Measurements from ENCODE around the gene INTS7.

The INTS7 gene

GRCh38 chr1:211908951-211909350, 126.4 kb downstream of the INTS7 start:
- no peak for DNase-seq (ENCODE audit: low spot score)

DNA sequence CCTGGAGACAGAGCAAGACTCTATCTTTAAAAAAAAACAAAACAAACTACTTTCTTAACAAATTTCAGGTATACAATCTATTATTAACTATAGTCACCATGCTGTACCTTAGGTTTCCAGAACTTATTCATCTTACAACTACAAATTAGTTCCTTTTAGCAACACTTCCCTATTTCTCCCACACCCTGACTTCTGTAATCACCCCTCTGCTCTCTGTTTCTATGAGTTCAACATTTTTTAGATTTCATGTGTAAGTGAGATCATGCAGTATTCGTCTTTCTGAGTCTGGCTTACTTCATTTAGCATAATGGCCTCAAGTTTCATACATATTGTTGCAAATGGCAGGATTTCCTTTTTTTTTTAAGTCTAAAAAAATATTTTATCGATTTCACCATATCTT, 126.9 kb downstream of the INTS7 start:
- no peak for DNase-seq (ENCODE audit: low spot score)

- DNase-seq (ENCODE audit: low spot score), result no peak
These were observed 131.7 kb downstream of the INTS7 start for GRCh38 chr1:211903490-211904245.

GRCh38 chr1:211902624-211903291, 132.6 kb downstream of the INTS7 start:
- DNase-seq (ENCODE audit: low spot score), result no peak

DNA sequence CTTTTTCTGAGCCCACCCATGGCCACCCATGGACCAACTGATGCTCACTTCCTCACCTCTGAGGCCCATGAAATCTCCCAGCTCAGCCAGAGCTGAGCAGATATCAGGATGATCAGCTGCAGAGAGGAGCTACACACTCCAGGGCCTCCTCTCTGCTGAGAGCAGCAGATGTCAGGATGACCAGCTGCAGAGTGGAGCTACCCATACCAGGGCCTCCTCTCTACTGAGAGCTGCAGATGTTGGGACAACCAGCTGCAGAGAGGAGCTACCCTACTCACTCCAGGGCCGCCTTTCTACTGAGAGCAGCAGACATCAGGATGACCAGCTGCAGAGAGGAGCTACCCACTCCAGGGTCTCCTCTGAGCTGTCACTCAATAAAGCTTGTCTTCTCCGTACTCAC, 133.4 kb downstream of the INTS7 start:
- no peak for DNase-seq (ENCODE audit: low spot score)

DNA sequence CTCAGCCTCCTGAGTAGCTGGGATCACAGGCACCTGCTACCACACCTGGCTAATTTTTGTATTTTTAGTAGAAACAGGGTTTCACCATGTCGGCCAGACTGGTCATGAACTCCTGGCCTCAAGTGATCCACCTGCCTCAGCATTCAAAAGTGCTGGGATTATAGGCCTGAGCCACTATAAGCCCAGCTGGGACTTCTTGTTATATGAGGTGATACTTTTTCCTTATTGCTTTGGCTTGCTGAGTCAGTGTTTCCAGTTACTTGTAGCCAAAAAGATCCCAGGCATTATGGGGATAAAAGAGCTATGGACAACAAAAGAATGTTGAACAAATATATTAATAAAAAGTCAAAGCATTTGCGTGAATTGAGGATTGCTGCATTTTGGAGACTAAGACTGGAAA, 134.9 kb downstream of the INTS7 start:
- no peak for DNase-seq (ENCODE audit: low spot score)

DNA sequence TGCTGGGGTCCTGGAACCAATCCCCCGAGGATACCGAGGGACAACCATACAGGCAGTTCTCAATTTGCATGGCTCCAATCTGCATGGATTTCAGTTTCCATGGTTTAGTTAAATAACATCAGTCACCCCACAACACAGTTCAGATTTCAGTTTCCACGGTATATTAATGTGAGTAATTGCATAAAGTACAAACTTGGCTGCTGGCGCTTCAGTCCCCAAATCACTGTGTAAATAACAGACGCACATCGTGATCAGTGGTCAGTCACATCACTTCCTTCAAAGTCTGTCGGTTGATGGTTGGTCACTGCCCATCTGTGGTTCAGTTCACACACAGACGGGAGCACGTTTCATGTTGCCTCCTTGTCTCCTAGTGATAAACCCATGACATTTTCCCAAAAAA, 138.4 kb downstream of the INTS7 start:
- DNase-seq (ENCODE audit: low spot score), result no peak

GRCh38 chr1:211895126-211895759, 140.1 kb downstream of the INTS7 start:
- no peak for DNase-seq (ENCODE audit: low spot score)

DNA sequence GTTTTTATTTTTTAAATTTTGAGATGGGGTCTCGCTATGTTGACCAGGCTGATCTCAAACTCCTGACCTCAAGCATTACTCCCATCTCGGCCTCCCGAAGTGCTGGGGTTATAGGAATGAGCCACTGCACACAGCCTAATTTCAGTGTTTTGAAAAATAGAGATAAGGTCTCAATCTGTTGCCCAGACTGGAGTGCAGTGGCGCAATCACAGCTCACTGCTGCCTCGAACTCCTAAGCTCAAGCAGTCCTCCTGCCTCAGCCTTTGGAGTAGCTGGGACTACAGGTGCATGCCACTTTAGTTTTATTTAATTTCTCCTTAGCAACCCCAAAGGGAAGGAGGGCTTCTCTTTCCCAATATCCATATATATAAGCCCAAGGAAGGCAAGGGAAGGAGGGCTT, 141.0 kb downstream of the INTS7 start:
- DNase-seq (ENCODE audit: low spot score), result no peak

GRCh38 chr1:211893260-211893659, 142.1 kb downstream of the INTS7 start:
- DNase-seq (ENCODE audit: low spot score), result no peak

GRCh38 chr1:211892577-211892976, 142.8 kb downstream of the INTS7 start:
- DNase-seq (ENCODE audit: low spot score), result no peak

GRCh38 chr1:211891708-211892107, 143.6 kb downstream of the INTS7 start:
- DNase-seq (ENCODE audit: low spot score), result no peak
